Kidney (tissue), 14 donors: ENCODE data around the gene CIPC. TPM values are rescaled to one million over a fixed set of nuclear protein-coding genes. Genes with fewer than 3 reads are reported as not detected.

ENCODE experiments used
- DNase-seq, 5 donors: peaks; one replicate each; pipeline ENCODE4 v3.0.0-alpha.2; 2013 to 2020
- FAIRE-seq: peaks from 2 replicates; lab custom pipeline; 2012; peaks lifted over from hg19 to GRCh38; lab: Jason Lieb, UNC
- H3K27ac ChIP-seq, 2 donors: one replicate each; pipeline ENCODE4 v1.7.0; 2013; ENCODE audit warnings: low read depth in 2 of 2, low read length in 2 of 2, inconsistent platforms in 1 of 2
- H3K27me3 ChIP-seq: one replicate; pipeline ENCODE4 v1.7.1; 2013; ENCODE audit warnings: low read length, inconsistent platforms; ENCODE audit not compliant: control insufficient read depth, insufficient read depth
- H3K36me3 ChIP-seq, 3 donors: one replicate each; pipeline versions ENCODE4 v1.7.0 to v1.7.1; 2013; ENCODE audit warnings: low read length in 3 of 3, control low read depth in 1 of 3, inconsistent platforms in 1 of 3; ENCODE audit not compliant: insufficient read depth in 3 of 3, control insufficient read depth in 2 of 3
- H3K4me1 ChIP-seq, 3 donors: one replicate each; pipeline versions ENCODE4 v1.7.0 to v1.7.1; 2013; ENCODE audit warnings: low read length in 3 of 3, inconsistent platforms in 1 of 3, low read depth in 1 of 3; ENCODE audit not compliant: control insufficient read depth in 2 of 3, insufficient read depth in 2 of 3
- H3K4me3 ChIP-seq, 3 donors: one replicate each; pipeline versions ENCODE4 v1.7.0 to v1.8.1; 2013; ENCODE audit warnings: low read length in 3 of 3, control low read depth in 1 of 3, inconsistent platforms in 1 of 3
- H3K9ac ChIP-seq, 3 donors: one replicate each; pipeline versions ENCODE4 v1.7.0 to v1.7.1; 2013; ENCODE audit warnings: low read length in 3 of 3, control low read depth in 1 of 3, inconsistent platforms in 1 of 3
- H3K9me3 ChIP-seq, 3 donors: one replicate each; pipeline versions ENCODE4 v1.7.0 to v1.7.1; 2013; ENCODE audit warnings: low read length in 3 of 3, control low read depth in 1 of 3, inconsistent platforms in 1 of 3; ENCODE audit not compliant: control insufficient read depth in 2 of 3, insufficient read depth in 1 of 3
- CTCF ChIP-seq: IDR thresholded peaks from 3 replicates; pipeline ENCODE4 v1.5.1; 2012; ENCODE audit warnings: mild to moderate bottlenecking, moderate library complexity, borderline replicate concordance; ENCODE audit not compliant: insufficient read depth; ENCODE audit errors: extremely low read depth
- intact Hi-C: fragments of 100-400 bp; cut with DNase I; formaldehyde crosslinking; loops from one replicate; pipeline ENCODE4 v1.11.1; 2022
- polyA plus RNA-seq: library from polyadenylated mRNA; stranded (reverse); fragments of 350-450 nt; fragmentation: Illumina TruSeq; extraction: RNeasy Lipid Tissue Mini Kit (QIAGEN cat#74804); gene quantifications from one replicate; pipeline ENCODE4 v1.2.3, GENCODE V29; 2014; ENCODE audit warnings: low read depth, low replicate concordance; ENCODE audit not compliant: insufficient read depth
- total RNA-seq: library from RNA; stranded (reverse); fragmentation: NEBNext Ultra II Directional; extraction: Animal tissue kit (Norgen Biotek cat#: 25700); gene quantifications from one replicate; pipeline ENCODE4 v1.2.1, GENCODE V29; 2021
- donor health status: control.
- donor health status: control.
- donor health status: control.
- donor health status: control.
- donor health status: control.
- donor health status: DM: yes; HTN: yes; CAD: no.
- donor health status: Normal renal cell carcinoma (clear cell type).

CIPC gene
- total and polyA plus RNA-seq, 2 donors from 2014 or later: 12.8 to 23.5 TPM

GRCh38 chr14:77111021-77111420 is 13.0 kb downstream of the CIPC start:
- Histone ChIP-seq H3K36me3 (peaks cover 0 to 44% (median 26%) of the 10 kb centered on the region in 3 donors), H3K4me3 (no peak overlapping the region), H3K27ac (peak overlapping the region; percentile 26 to 44), H3K27me3 (no peaks in the 10 kb centered on the region), H3K4me1 (peaks cover 0 to 8% (median 5%) of the 10 kb centered on the region in 3 donors), H3K9me3 (no peaks in the 10 kb centered on the region), H3K9ac (no peak overlapping the region)
- no peak for TF ChIP-seq CTCF
- DNase-seq (peak in 3 of 5 donors; percentile 45 to 69 (median 56)), FAIRE-seq (no peak)
- intact Hi-C loops: no loop called here

- no peaks in the 10 kb centered on the region for H3K27me3 ChIP-seq
- peaks cover 0 to 29% (median 26%) of the 10 kb centered on the region in 3 donors for H3K36me3 ChIP-seq
Measured at GRCh38 chr14:77113644-77114043, 15.6 kb downstream of the CIPC start.

GRCh38 chr14:77114609-77115008 is 16.6 kb downstream of the CIPC start:
- Histone ChIP-seq H3K36me3 (peaks cover 0 to 29% (median 24%) of the 10 kb centered on the region in 3 donors), H3K4me3 (no peak overlapping the region), H3K27me3 (no peaks in the 10 kb centered on the region), H3K9ac (no peak overlapping the region), H3K9me3 (no peaks in the 10 kb centered on the region), H3K27ac (no peak overlapping the region), H3K4me1 (peaks cover 0 to 8% (median 5%) of the 10 kb centered on the region in 3 donors)
- FAIRE-seq (no peak), DNase-seq (no peak)
- intact Hi-C loops: no loop called here
- no peak for TF ChIP-seq CTCF

More at GRCh38 chr14:77113644-77114043, 15.6 kb downstream of the CIPC start:
- Histone ChIP-seq H3K9me3 (no peaks in the 10 kb centered on the region), H3K9ac (no peak overlapping the region), H3K4me3 (no peak overlapping the region), H3K4me1 (peaks cover 0 to 8% (median 5%) of the 10 kb centered on the region in 3 donors), H3K27ac (no peak overlapping the region)
- intact Hi-C loops: no loop called here
- no peak for FAIRE-seq
- peak in 2 of 5 donors; percentile 15 to 55 for DNase-seq
- peak; percentile 8 for TF ChIP-seq CTCF
